Retinal pigment epithelial cell (primary cell): ENCODE measurements around the gene CGNL1.
A peak's percentile ranks its signal among the peaks of the same experiment; 100 is the strongest.

Source experiments
- DNase-seq: peaks from one replicate; pipeline ENCODE4 v3.0.0-alpha.2; 2010; ENCODE audit warnings: low read depth
- H3K4me3 ChIP-seq: 2 replicates; pipeline ENCODE4 v1.5.1; 2011; ENCODE audit warnings: mild to moderate bottlenecking, low read length, control low read depth, moderate library complexity
- CTCF ChIP-seq: conservative IDR thresholded peaks from 2 replicates; pipeline ENCODE4 v1.5.1; 2011; ENCODE audit warnings: low read depth, low read length, control low read depth, inconsistent platforms

The CGNL1 gene

GRCh38 chr15:57468486-57468885 lies 92.2 kb downstream of the CGNL1 start:
- TF ChIP-seq CTCF: no peak
- DNase-seq: no peak
- no peak overlapping the region for H3K4me3 ChIP-seq

GRCh38 chr15:57470543-57470942 lies 94.2 kb downstream of the CGNL1 start:
- no peak for DNase-seq
- H3K4me3 ChIP-seq: no peak overlapping the region
- TF ChIP-seq CTCF: no peak

GRCh38 chr15:57472861-57473260 lies 96.6 kb downstream of the CGNL1 start:
- H3K4me3 ChIP-seq: no peak overlapping the region
- no peak for DNase-seq
- TF ChIP-seq CTCF: no peak

GRCh38 chr15:57476533-57476975 lies 100.2 kb downstream of the CGNL1 start:
- DNase-seq: peak; percentile 37
- no peak overlapping the region for H3K4me3 ChIP-seq
- TF ChIP-seq CTCF: no peak

GRCh38 chr15:57477736-57478522 lies 101.6 kb downstream of the CGNL1 start:
- TF ChIP-seq CTCF: no peak
- no peak for DNase-seq
- H3K4me3 ChIP-seq: no peak overlapping the region

- no peak overlapping the region for H3K4me3 ChIP-seq
- DNase-seq: no peak
- TF ChIP-seq CTCF: no peak
These were observed 102.7 kb downstream of the CGNL1 start for GRCh38 chr15:57479005-57479404.

GRCh38 chr15:57481038-57481705 lies 104.9 kb downstream of the CGNL1 start:
- no peak for TF ChIP-seq CTCF
- no peak for DNase-seq
- H3K4me3 ChIP-seq: no peak overlapping the region
